Epidermal melanocyte (primary cell): ENCODE data around the gene BICC1.
"Not testable (repeated sequence)": the region's sequence is repeated elsewhere in the genome, so short reads cannot be mapped to it uniquely, and the experiment has no call there.

Experiments used
- DNase-seq: peaks from one replicate; pipeline ENCODE4 v3.0.0; 2011; ENCODE audit warnings: low spot score; ENCODE audit not compliant: insufficient read length

Gene BICC1

GRCh38 chr10:58857251-58857805 is 344.7 kb downstream of the BICC1 start:
- DNase-seq: no peak

GRCh38 chr10:58858123-58858522 is 345.5 kb downstream of the BICC1 start:
- not testable (repeated sequence) for DNase-seq

- DNase-seq: no peak
Measured at GRCh38 chr10:58859526-58859925, 346.9 kb downstream of the BICC1 start.

GRCh38 chr10:58867683-58868082 is 355.0 kb downstream of the BICC1 start:
- no peak for DNase-seq

- no peak for DNase-seq
Measured at GRCh38 chr10:58868736-58869435, 356.2 kb downstream of the BICC1 start.

- no peak for DNase-seq
Measured at GRCh38 chr10:58870070-58870469, 357.4 kb downstream of the BICC1 start.

GRCh38 chr10:58873161-58873560 is 360.5 kb downstream of the BICC1 start:
- DNase-seq: no peak
